HG02798 (cell line): Measurements from ENCODE around the gene CRYAB.
A peak's percentile ranks its signal among the peaks of the same experiment; 100 is the strongest.
"Not testable (repeated sequence)": the region's sequence is repeated elsewhere in the genome, so short reads cannot be mapped to it uniquely, and the experiment has no call there.

Source experiments
- ATAC-seq: cut with Tn5 transposase; IDR thresholded peaks from one replicate; pipeline ENCODE4 v1.9.1; 2021; ENCODE audit warnings: mild to moderate bottlenecking; ENCODE audit not compliant: unreplicated experiment, poor library complexity

The CRYAB gene

GRCh38 chr11:111934306-111934705 is 22.7 kb upstream of the CRYAB start:
- no peak for ATAC-seq

GRCh38 chr11:111933872-111934271 is 22.3 kb upstream of the CRYAB start:
- ATAC-seq, result no peak

GRCh38 chr11:111933176-111933575 is 21.6 kb upstream of the CRYAB start:
- ATAC-seq, result not testable (repeated sequence)

GRCh38 chr11:111932611-111932950 is 21.0 kb upstream of the CRYAB start:
- ATAC-seq, result no peak

GRCh38 chr11:111930472-111930871 is 18.9 kb upstream of the CRYAB start:
- no peak for ATAC-seq

- peak; percentile 94 for ATAC-seq
These were observed 15.2 kb upstream of the CRYAB start for GRCh38 chr11:111926505-111927391.

- ATAC-seq, result no peak
These were observed 14.4 kb upstream of the CRYAB start for GRCh38 chr11:111925953-111926352.

- no peak for ATAC-seq
These were observed 12.4 kb upstream of the CRYAB start for GRCh38 chr11:111923951-111924350.

- ATAC-seq, result no peak
These were observed 11.8 kb upstream of the CRYAB start for GRCh38 chr11:111923351-111923788.

- ATAC-seq, result no peak
These were observed 11.2 kb upstream of the CRYAB start for GRCh38 chr11:111922803-111923202.

GRCh38 chr11:111921541-111922230 is 10.1 kb upstream of the CRYAB start:
- ATAC-seq, result no peak

- ATAC-seq, result no peak
These were observed 9.3 kb upstream of the CRYAB start for GRCh38 chr11:111920908-111921307.

GRCh38 chr11:111918390-111919256 is 7.1 kb upstream of the CRYAB start, which contains the start of gene C11orf52:
C11orf52 (plus strand) TSS chr11:111918913; CDS start chr11:111918973, 60 bp downstream.
- no peak for ATAC-seq

GRCh38 chr11:111917788-111918187 is 6.2 kb upstream of the CRYAB start:
- no peak for ATAC-seq

- ATAC-seq, result no peak
These were observed 5.7 kb upstream of the CRYAB start for GRCh38 chr11:111917312-111917711.

GRCh38 chr11:111916768-111917167 is 5.2 kb upstream of the CRYAB start:
- ATAC-seq, result no peak

- no peak for ATAC-seq
These were observed 2.4 kb upstream of the CRYAB start for GRCh38 chr11:111913997-111914396.

GRCh38 chr11:111913031-111913861 is 1.7 kb upstream of the CRYAB start:
- ATAC-seq, result no peak

- no peak for ATAC-seq
These were observed 965 bp upstream of the CRYAB start, which contains the start of gene HSPB2 for GRCh38 chr11:111912535-111912934. HSPB2 (plus strand) TSS chr11:111912734; CDS start chr11:111912830, 96 bp downstream.
